HEK293 (cell line): ENCODE data around the gene IP6K3.

Experiments
- CTCF ChIP-seq: fragments of 450-650 bp; formaldehyde crosslinking; IDR thresholded peaks from 2 replicates; pipeline ENCODE4 v1.5.1; 2016; ENCODE audit warnings: missing biosample characterization, missing genetic modification characterization
- YY1 ChIP-seq: fragments of 450-650 bp; formaldehyde crosslinking; IDR thresholded peaks from 2 replicates; pipeline ENCODE4 v1.5.1; 2018; ENCODE audit warnings: missing biosample characterization, missing genetic modification characterization
- ZBTB7A ChIP-seq: fragments of 450-650 bp; formaldehyde crosslinking; IDR thresholded peaks from 2 replicates; pipeline ENCODE4 v1.5.1; 2016; ENCODE audit warnings: low read depth, missing biosample characterization, missing genetic modification characterization
- ZNF121 ChIP-seq: fragments of 450-650 bp; formaldehyde crosslinking; IDR thresholded peaks from 2 replicates; pipeline ENCODE4 v1.5.1; 2016; ENCODE audit warnings: missing biosample characterization, missing genetic modification characterization
- ZNF157 ChIP-seq: fragments of 450-650 bp; formaldehyde crosslinking; IDR thresholded peaks from 2 replicates; pipeline ENCODE4 v1.5.1; 2016; ENCODE audit warnings: missing biosample characterization, missing genetic modification characterization
- ZNF174 ChIP-seq: fragments of 450-650 bp; formaldehyde crosslinking; IDR thresholded peaks from 2 replicates; pipeline ENCODE4 v1.5.0; 2017; ENCODE audit warnings: missing biosample characterization, mild to moderate bottlenecking, missing genetic modification characterization
- ZNF18 ChIP-seq: fragments of 450-650 bp; formaldehyde crosslinking; IDR thresholded peaks from 2 replicates; pipeline ENCODE4 v1.5.1; 2016; ENCODE audit warnings: missing biosample characterization, missing genetic modification characterization
- ZNF19 ChIP-seq: fragments of 450-650 bp; formaldehyde crosslinking; IDR thresholded peaks from 2 replicates; pipeline ENCODE4; 2016; ENCODE audit warnings: missing biosample characterization, missing genetic modification characterization, low read depth
- ZNF23 ChIP-seq: fragments of 450-650 bp; formaldehyde crosslinking; IDR thresholded peaks from 2 replicates; pipeline ENCODE4 v1.5.1; 2016; ENCODE audit warnings: missing biosample characterization, missing genetic modification characterization, borderline replicate concordance
- ZNF341 ChIP-seq: fragments of 450-650 bp; formaldehyde crosslinking; IDR thresholded peaks from 2 replicates; pipeline ENCODE4; 2016; ENCODE audit warnings: low read depth, missing biosample characterization, missing genetic modification characterization
- ZNF571 ChIP-seq: fragments of 450-650 bp; formaldehyde crosslinking; IDR thresholded peaks from 2 replicates; pipeline ENCODE4 v1.5.0; 2017; ENCODE audit warnings: missing biosample characterization, missing genetic modification characterization
- ZNF621 ChIP-seq: fragments of 450-650 bp; formaldehyde crosslinking; IDR thresholded peaks from 2 replicates; pipeline ENCODE4 v1.5.1; 2017; ENCODE audit warnings: missing biosample characterization, missing genetic modification characterization
- ZNF639 ChIP-seq: fragments of 450-650 bp; formaldehyde crosslinking; IDR thresholded peaks from 2 replicates; pipeline ENCODE4 v1.5.1; 2016; ENCODE audit warnings: missing biosample characterization, missing genetic modification characterization
- ZNF707 ChIP-seq: fragments of 450-650 bp; formaldehyde crosslinking; IDR thresholded peaks from 2 replicates; pipeline ENCODE4 v1.5.1; 2016; ENCODE audit warnings: missing biosample characterization, missing genetic modification characterization

GRCh38 chr6:33720998-33721397 is 25.7 kb downstream of the IP6K3 start:
- TF ChIP-seq ZNF157 (no peak), ZNF571 (tag by site-specific recombination) (no peak), ZNF18 (no peak), ZNF19 (tag by site-specific recombination) (no peak), CTCF (tag by site-specific recombination) (no peak), YY1 (tag by site-specific recombination) (no peak), ZNF621 (no peak), ZNF639 (tag by site-specific recombination) (no peak), ZNF174 (tag by site-specific recombination) (no peak), ZNF23 (tag by site-specific recombination) (no peak), ZNF121 (tag by site-specific recombination) (no peak), ZNF707 (tag by site-specific recombination) (no peak), ZBTB7A (no peak), ZNF341 (tag by site-specific recombination) (no peak)
